Loucy (cell line): ENCODE results near the gene IL18RAP.

Experiments used
- H2AFZ ChIP-seq: fragments of 200-600 bp; sonication (generic); 2 replicates; pipeline ENCODE4 v1.6.0; 2016; ENCODE audit warnings: antibody characterized with exemption, mild to moderate bottlenecking, low read length, moderate library complexity
- H3F3A ChIP-seq: fragments of 200-600 bp; 2 replicates; pipeline ENCODE4 v1.6.0; 2016; ENCODE audit warnings: antibody characterized with exemption, low read depth, mild to moderate bottlenecking
- H3K27me3 ChIP-seq: fragments of 200-600 bp; sonication (generic); 2 replicates; pipeline ENCODE4 v1.6.1; 2014; ENCODE audit warnings: low read length, mild to moderate bottlenecking; ENCODE audit not compliant: insufficient read depth, poor library complexity, severe bottlenecking
- H3K36me3 ChIP-seq: fragments of 200-600 bp; sonication (generic); 2 replicates; pipeline ENCODE4 v1.6.1; 2016; ENCODE audit warnings: low read length; ENCODE audit not compliant: insufficient read depth
- H3K4me1 ChIP-seq: fragments of 200-600 bp; sonication (generic); 2 replicates; pipeline ENCODE4 v1.5.1; 2014; ENCODE audit warnings: low read length, mild to moderate bottlenecking; ENCODE audit not compliant: insufficient read depth, poor library complexity, severe bottlenecking
- H3K4me2 ChIP-seq: fragments of 200-600 bp; sonication (generic); 2 replicates; pipeline ENCODE4 v1.6.0; 2014; ENCODE audit warnings: antibody characterized with exemption, low read length, low read depth, mild to moderate bottlenecking; ENCODE audit not compliant: poor library complexity, severe bottlenecking
- H3K4me3 ChIP-seq: fragments of 200-600 bp; sonication (generic); 2 replicates; pipeline ENCODE4 v1.5.1; 2014; ENCODE audit warnings: low read length, mild to moderate bottlenecking, mixed read lengths; ENCODE audit not compliant: poor library complexity, severe bottlenecking
- H3K79me2 ChIP-seq: fragments of 200-600 bp; sonication (generic); 2 replicates; pipeline ENCODE4 v1.6.1; 2014; ENCODE audit warnings: low read length; ENCODE audit not compliant: insufficient read depth
- H3K9ac ChIP-seq: fragments of 200-600 bp; sonication (generic); 2 replicates; pipeline ENCODE4 v1.6.0; 2014; ENCODE audit warnings: mild to moderate bottlenecking, low read depth, low read length, moderate library complexity; ENCODE audit not compliant: poor library complexity, severe bottlenecking
- H3K9me2 ChIP-seq: fragments of 200-600 bp; sonication (generic); replicated peaks from 2 replicates; pipeline ENCODE4 v1.6.1; 2016; ENCODE audit warnings: low read depth, low read length, mixed read lengths
- H3K9me3 ChIP-seq: fragments of 200-600 bp; sonication (generic); 2 replicates; pipeline ENCODE4 v1.6.1; 2014; ENCODE audit warnings: mild to moderate bottlenecking, antibody characterized with exemption, low read length, low read depth; ENCODE audit not compliant: insufficient read depth
- H4K20me1 ChIP-seq: fragments of 200-600 bp; sonication (generic); 2 replicates; pipeline ENCODE4 v1.6.0; 2014; ENCODE audit warnings: antibody characterized with exemption, low read length, mild to moderate bottlenecking; ENCODE audit not compliant: insufficient read depth, poor library complexity, severe bottlenecking
- CTCF ChIP-seq: fragments of 200-600 bp; sonication (generic); conservative IDR thresholded peaks from 2 replicates; pipeline ENCODE4 v1.5.1; 2014; ENCODE audit warnings: mild to moderate bottlenecking, antibody characterized with exemption, low read length
- EZH2phosphoT487 ChIP-seq: fragments of 200-600 bp; IDR thresholded peaks from 2 replicates; pipeline ENCODE4 v1.6.1; 2018; ENCODE audit warnings: antibody characterized with exemption, mild to moderate bottlenecking, moderate library complexity, borderline replicate concordance

IL18RAP gene

GRCh38 chr2:102481931-102482330 is 59.0 kb downstream of the IL18RAP start:
- no peak for TF ChIP-seq CTCF
- no peak for TF ChIP-seq EZH2phosphoT487
- Histone ChIP-seq H3K9me3 (no peaks in the 10 kb centered on the region), H3K9ac (no peak overlapping the region), H3K4me1 (peaks cover 4% of the 10 kb centered on the region), H3F3A (no peaks in the 10 kb centered on the region), H4K20me1 (no peaks in the 10 kb centered on the region), H3K36me3 (no peaks in the 10 kb centered on the region), H2AFZ (no peak overlapping the region), H3K27me3 (no peaks in the 10 kb centered on the region), H3K4me3 (no peak overlapping the region), H3K9me2 (no peaks in the 10 kb centered on the region), H3K79me2 (no peaks in the 10 kb centered on the region), H3K4me2 (no peak overlapping the region)

GRCh38 chr2:102483086-102483485 is 60.1 kb downstream of the IL18RAP start:
- H3K9me2 ChIP-seq: no peaks in the 10 kb centered on the region
- H2AFZ ChIP-seq: no peak overlapping the region
- H3K9ac ChIP-seq: no peak overlapping the region
- no peaks in the 10 kb centered on the region for H4K20me1 ChIP-seq
- peaks cover 15% of the 10 kb centered on the region for H3K4me1 ChIP-seq
- no peaks in the 10 kb centered on the region for H3K36me3 ChIP-seq
- TF ChIP-seq CTCF: no peak
- TF ChIP-seq EZH2phosphoT487: no peak
- no peak overlapping the region for H3K4me3 ChIP-seq
- no peaks in the 10 kb centered on the region for H3F3A ChIP-seq
- no peaks in the 10 kb centered on the region for H3K27me3 ChIP-seq
- no peaks in the 10 kb centered on the region for H3K9me3 ChIP-seq
- no peaks in the 10 kb centered on the region for H3K79me2 ChIP-seq
- no peak overlapping the region for H3K4me2 ChIP-seq

- TF ChIP-seq EZH2phosphoT487 (no peak), CTCF (no peak)
- Histone ChIP-seq H2AFZ (no peak overlapping the region), H3K4me1 (peaks cover 26% of the 10 kb centered on the region), H3K36me3 (no peaks in the 10 kb centered on the region), H3K4me3 (no peak overlapping the region), H3K4me2 (no peak overlapping the region), H3F3A (peaks cover 3% of the 10 kb centered on the region; the same call in 1 of the 2 replicates), H3K27me3 (no peaks in the 10 kb centered on the region), H3K79me2 (no peaks in the 10 kb centered on the region), H4K20me1 (no peaks in the 10 kb centered on the region), H3K9ac (no peak overlapping the region), H3K9me3 (no peaks in the 10 kb centered on the region), H3K9me2 (no peaks in the 10 kb centered on the region)
These were observed 61.5 kb downstream of the IL18RAP start for GRCh38 chr2:102484310-102485061.
